ENCODE results near the gene ULK2.
"Not testable (repeated sequence)": the region's sequence is repeated elsewhere in the genome, so short reads cannot be mapped to it uniquely, and the experiment has no call there.

Gene ULK2

GRCh38 chr17:19766016-19766415, 101.7 kb downstream of the ULK2 start:
- no peak for DNase-seq

GRCh38 chr17:19763991-19764390, 103.7 kb downstream of the ULK2 start:
- DNase-seq: not testable (repeated sequence)

GRCh38 chr17:19763416-19763815, 104.3 kb downstream of the ULK2 start:
- DNase-seq: no peak

- peak; percentile 51 for DNase-seq
Observed at GRCh38 chr17:19762515-19762961, 105.2 kb downstream of the ULK2 start.

GRCh38 chr17:19760746-19761145, 107.0 kb downstream of the ULK2 start:
- DNase-seq: no peak

GRCh38 chr17:19759568-19760549, 107.9 kb downstream of the ULK2 start:
- no peak for DNase-seq

- no peak for DNase-seq
Observed at GRCh38 chr17:19757536-19758180, 110.1 kb downstream of the ULK2 start.

GRCh38 chr17:19756546-19756945, 111.2 kb downstream of the ULK2 start:
- no peak for DNase-seq

- DNase-seq: no peak
Observed at GRCh38 chr17:19755821-19756510, 111.8 kb downstream of the ULK2 start.

- DNase-seq: no peak
Observed at GRCh38 chr17:19755392-19755791, 112.3 kb downstream of the ULK2 start.

- DNase-seq: no peak
Observed at GRCh38 chr17:19753661-19754463, 113.9 kb downstream of the ULK2 start.

GRCh38 chr17:19753051-19753509, 114.7 kb downstream of the ULK2 start:
- DNase-seq: no peak

- DNase-seq: no peak
Observed at GRCh38 chr17:19752216-19753050, 115.3 kb downstream of the ULK2 start.

GRCh38 chr17:19750835-19751234, 116.9 kb downstream of the ULK2 start:
- DNase-seq: no peak

GRCh38 chr17:19750020-19750572, 117.6 kb downstream of the ULK2 start:
- no peak for DNase-seq

- DNase-seq: no peak
Observed at GRCh38 chr17:19748807-19749193, 118.9 kb downstream of the ULK2 start.

- no peak for DNase-seq
Observed at GRCh38 chr17:19747829-19748806, 119.6 kb downstream of the ULK2 start, which contains the start of gene ALDH3A1. ALDH3A1 (minus strand) TSS chr17:19748298; CDS start chr17:19745129, 3,169 bp downstream.

- no peak for DNase-seq
Observed at GRCh38 chr17:19747159-19747719, 120.5 kb downstream of the ULK2 start.

GRCh38 chr17:19746517-19746916, 121.2 kb downstream of the ULK2 start:
- no peak for DNase-seq

All from fibroblast of upper back skin (primary cell).